Ishikawa (cell line): ENCODE measurements around the gene KLHL36.

ENCODE experiments used
- CEBPB ChIP-seq: IDR thresholded peaks from 2 replicates; pipeline ENCODE4 v1.6.1; 2012
- CREB1 ChIP-seq: IDR thresholded peaks from 2 replicates; pipeline ENCODE4 v1.6.1; 2012; ENCODE audit warnings: low read depth
- EGR1 ChIP-seq: IDR thresholded peaks from 2 replicates; pipeline ENCODE4 v1.6.1; 2012
- EP300 ChIP-seq: IDR thresholded peaks from 2 replicates; pipeline ENCODE4 v1.6.1; 2012; ENCODE audit warnings: borderline replicate concordance
- FOXM1 ChIP-seq: IDR thresholded peaks from 2 replicates; pipeline ENCODE4 v1.6.1; 2012; ENCODE audit warnings: low read depth, borderline replicate concordance
- MAX ChIP-seq: IDR thresholded peaks from 2 replicates; pipeline ENCODE4 v1.6.1; 2012
- NFIC ChIP-seq: IDR thresholded peaks from 2 replicates; pipeline ENCODE4 v1.6.1; 2012
- RAD21 ChIP-seq: IDR thresholded peaks from 2 replicates; pipeline ENCODE4 v1.6.1; 2012; ENCODE audit warnings: low read depth
- REST ChIP-seq: IDR thresholded peaks from 2 replicates; pipeline ENCODE4 v1.6.1; 2012; ENCODE audit warnings: low read depth, mild to moderate bottlenecking
- TAF1 ChIP-seq: IDR thresholded peaks from 2 replicates; pipeline ENCODE4 v1.6.1; 2012; ENCODE audit warnings: low read depth, mild to moderate bottlenecking
- TCF12 ChIP-seq: IDR thresholded peaks from 2 replicates; pipeline ENCODE4 v1.6.1; 2012; ENCODE audit warnings: low read depth
- TEAD4 ChIP-seq: IDR thresholded peaks from 2 replicates; pipeline ENCODE4 v1.6.1; 2012
- USF1 ChIP-seq: IDR thresholded peaks from 2 replicates; pipeline ENCODE4 v1.6.1; 2012
- YY1 ChIP-seq: IDR thresholded peaks from 2 replicates; pipeline ENCODE4 v1.6.1; 2012; ENCODE audit warnings: low read depth
- ZBTB7A ChIP-seq: IDR thresholded peaks from 2 replicates; pipeline ENCODE4 v1.6.1; 2012; ENCODE audit warnings: low read depth

Gene KLHL36

GRCh38 chr16:84657229-84657837 lies 9.0 kb downstream of the KLHL36 start:
- TF ChIP-seq FOXM1 (no peak), REST (no peak), ZBTB7A (no peak), NFIC (no peak), TAF1 (no peak), MAX (no peak), USF1 (no peak), RAD21 (no peak), TEAD4 (no peak)

GRCh38 chr16:84658690-84659089 lies 10.4 kb downstream of the KLHL36 start:
- no peak for TF ChIP-seq YY1
- TF ChIP-seq ZBTB7A, result no peak
- no peak for TF ChIP-seq CEBPB
- no peak for TF ChIP-seq TCF12
- no peak for TF ChIP-seq REST
- no peak for TF ChIP-seq USF1
- no peak for TF ChIP-seq CREB1
- no peak for TF ChIP-seq TEAD4
- TF ChIP-seq RAD21, result no peak
- no peak for TF ChIP-seq EP300
- no peak for TF ChIP-seq FOXM1
- no peak for TF ChIP-seq MAX
- TF ChIP-seq NFIC, result no peak
- no peak for TF ChIP-seq EGR1
- TF ChIP-seq TAF1, result no peak

GRCh38 chr16:84659656-84660300 lies 11.5 kb downstream of the KLHL36 start:
- TF ChIP-seq USF1, result no peak

- TF ChIP-seq EP300 (no peak), RAD21 (no peak)
Observed at GRCh38 chr16:84660973-84661372, 12.7 kb downstream of the KLHL36 start.

GRCh38 chr16:84661418-84662060 lies 13.2 kb downstream of the KLHL36 start:
- TF ChIP-seq TEAD4 (no peak), ZBTB7A (no peak), YY1 (no peak), NFIC (no peak), CEBPB (no peak), EGR1 (no peak), RAD21 (no peak), USF1 (no peak), TCF12 (no peak), MAX (no peak), TAF1 (no peak), CREB1 (no peak)
